Measurements from ENCODE around the gene AP3B1.

DNA sequence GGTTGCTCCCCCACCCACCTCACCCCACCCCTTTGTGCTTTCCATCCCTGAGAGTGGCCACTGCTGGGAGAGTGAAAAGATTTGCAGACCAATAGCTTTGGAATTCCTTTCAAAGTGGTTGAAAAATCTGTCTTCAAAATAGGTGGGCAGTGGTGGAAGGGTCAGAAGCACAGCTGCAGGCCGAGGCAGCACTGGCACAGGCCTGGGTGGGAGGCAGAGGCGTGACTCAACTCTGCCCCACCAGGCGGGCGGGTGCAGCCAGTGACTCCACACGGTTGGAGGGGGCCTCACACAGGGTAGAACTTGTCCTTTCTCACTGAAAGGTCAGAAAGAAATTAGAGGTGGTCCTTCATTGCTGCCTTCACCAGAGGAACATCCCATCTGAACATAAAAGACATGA, 303.4 kb downstream of the AP3B1 start:
- no peak for TF ChIP-seq CTCF (conservative IDR thresholded peaks at IDR 0.05 in 1 of 2, IDR thresholded peaks at IDR 0.05 in 1 of 2; ENCODE audit: extremely low read depth in 1 of 2, insufficient read depth in 1 of 2, low read depth in 1 of 2, low read length in 2 of 2)
- TF ChIP-seq EZH2 (IDR thresholded peaks at IDR 0.05; ENCODE audit: borderline replicate concordance, low read length) = no peak
